HEK293 (cell line): ENCODE data around the gene EPAS1.

Experiments used
- CTCF ChIA-PET: fragments of 350-600 bp; formaldehyde crosslinking; extraction: SDS; loops from one replicate; lab custom pipeline; 2021; ENCODE audit warnings: antibody characterized with exemption; lab: Yijun Ruan, JAX
- POLR2A ChIA-PET: fragments of 300-600 bp; formaldehyde crosslinking; extraction: SDS; loops from one replicate; lab custom pipeline; 2020; ENCODE audit warnings: antibody characterized with exemption, inconsistent platforms; lab: Yijun Ruan, JAX
- H3K27ac ChIP-seq: fragments of 200-500 bp; sonication (Bioruptor generic); 2 replicates; pipeline ENCODE4 v1.5.1; 2014; ENCODE audit warnings: low read depth, low read length, control low read depth, inconsistent platforms; ENCODE audit errors: extremely low read depth
- H3K36me3 ChIP-seq, 2 experiments: fragments of 200-500 bp in 1 of 2; sonication (Bioruptor generic) in 1 of 2; 1 replicate in 1 of 2; 2 replicates in 1 of 2; pipeline ENCODE4 v1.5.1; 2014 to 2017; ENCODE audit warnings: inconsistent platforms in 2 of 2, low read length in 2 of 2; ENCODE audit not compliant: control insufficient read depth in 2 of 2, insufficient read depth in 1 of 2
- H3K4me1 ChIP-seq: fragments of 200-500 bp; sonication (Bioruptor generic); 2 replicates; pipeline ENCODE4 v1.5.1; 2014; ENCODE audit warnings: mild to moderate bottlenecking, low read length, inconsistent platforms; ENCODE audit not compliant: control insufficient read depth, insufficient read depth
- H3K4me3 ChIP-seq: 2 replicates; pipeline ENCODE4 v1.5.1; 2011; ENCODE audit warnings: low read depth, mild to moderate bottlenecking, control low read depth, low read length, moderate library complexity
- H3K9me3 ChIP-seq: fragments of 200-500 bp; sonication (Bioruptor generic); 2 replicates; pipeline ENCODE4 v1.5.1; 2014; ENCODE audit warnings: low read depth, low read length, inconsistent platforms; ENCODE audit not compliant: control insufficient read depth, insufficient read depth
- BCL11A ChIP-seq: fragments of 450-650 bp; formaldehyde crosslinking; IDR thresholded peaks from 2 replicates; pipeline ENCODE4 v1.5.1; 2016; ENCODE audit warnings: low read depth, missing biosample characterization, missing genetic modification characterization
- PATZ1 ChIP-seq: fragments of 450-650 bp; formaldehyde crosslinking; IDR thresholded peaks from 2 replicates; pipeline ENCODE4 v1.5.1; 2016; ENCODE audit warnings: missing biosample characterization, missing genetic modification characterization
- PRDM10 ChIP-seq: fragments of 450-650 bp; formaldehyde crosslinking; IDR thresholded peaks from 2 replicates; pipeline ENCODE4 v1.5.1; 2016; ENCODE audit warnings: missing biosample characterization, missing genetic modification characterization
- YY1 ChIP-seq: fragments of 450-650 bp; formaldehyde crosslinking; IDR thresholded peaks from 2 replicates; pipeline ENCODE4 v1.5.1; 2018; ENCODE audit warnings: missing biosample characterization, missing genetic modification characterization
- ZBTB11 ChIP-seq: fragments of 450-650 bp; formaldehyde crosslinking; conservative IDR thresholded peaks from 2 replicates; pipeline ENCODE4 v1.5.1; 2016; ENCODE audit warnings: low read depth, missing biosample characterization, missing genetic modification characterization
- ZBTB6 ChIP-seq: fragments of 450-650 bp; formaldehyde crosslinking; IDR thresholded peaks from 2 replicates; pipeline ENCODE4 v1.5.1; 2017; ENCODE audit warnings: missing biosample characterization, missing genetic modification characterization
- ZNF157 ChIP-seq: fragments of 450-650 bp; formaldehyde crosslinking; IDR thresholded peaks from 2 replicates; pipeline ENCODE4 v1.5.1; 2016; ENCODE audit warnings: missing biosample characterization, missing genetic modification characterization
- ZNF24 ChIP-seq: fragments of 450-650 bp; formaldehyde crosslinking; IDR thresholded peaks from 2 replicates; pipeline ENCODE4 v1.5.1; 2016; ENCODE audit warnings: missing biosample characterization, missing genetic modification characterization
- ZNF26 ChIP-seq: fragments of 450-650 bp; formaldehyde crosslinking; IDR thresholded peaks from 2 replicates; pipeline ENCODE4 v1.5.1; 2016; ENCODE audit warnings: missing biosample characterization, missing genetic modification characterization
- ZNF292 ChIP-seq: fragments of 450-650 bp; formaldehyde crosslinking; IDR thresholded peaks from 2 replicates; pipeline ENCODE4 v1.5.1; 2016; ENCODE audit warnings: low read depth, missing biosample characterization, missing genetic modification characterization, borderline replicate concordance
- ZNF311 ChIP-seq: fragments of 450-650 bp; formaldehyde crosslinking; IDR thresholded peaks from 2 replicates; pipeline ENCODE4 v1.5.1; 2017; ENCODE audit warnings: missing biosample characterization, missing genetic modification characterization, borderline replicate concordance
- ZNF37A ChIP-seq: fragments of 450-650 bp; IDR thresholded peaks from 2 replicates; pipeline ENCODE4 v1.5.1; 2018; ENCODE audit warnings: missing biosample characterization, missing genetic modification characterization
- ZNF426 ChIP-seq: fragments of 450-650 bp; formaldehyde crosslinking; IDR thresholded peaks from 2 replicates; pipeline ENCODE4 v1.5.1; 2017; ENCODE audit warnings: missing biosample characterization, missing genetic modification characterization, mild to moderate bottlenecking, inconsistent platforms, moderate library complexity
- ZNF433 ChIP-seq: fragments of 450-650 bp; formaldehyde crosslinking; IDR thresholded peaks from 2 replicates; pipeline ENCODE4 v1.5.1; 2016; ENCODE audit warnings: missing biosample characterization, missing genetic modification characterization, low read depth
- ZNF473 ChIP-seq: fragments of 450-650 bp; formaldehyde crosslinking; IDR thresholded peaks from 2 replicates; pipeline ENCODE4 v1.5.1; 2017; ENCODE audit warnings: missing biosample characterization, missing genetic modification characterization
- ZNF510 ChIP-seq: fragments of 450-650 bp; formaldehyde crosslinking; IDR thresholded peaks from 2 replicates; pipeline ENCODE4 v1.5.1; 2018; ENCODE audit warnings: mild to moderate bottlenecking, missing genetic modification characterization, missing biosample characterization; ENCODE audit not compliant: insufficient replicate concordance
- ZNF529 ChIP-seq: fragments of 450-650 bp; formaldehyde crosslinking; IDR thresholded peaks from 2 replicates; pipeline ENCODE4 v1.5.1; 2017; ENCODE audit warnings: missing genetic modification characterization, missing biosample characterization; ENCODE audit not compliant: insufficient replicate concordance
- ZNF571 ChIP-seq: fragments of 450-650 bp; formaldehyde crosslinking; IDR thresholded peaks from 2 replicates; pipeline ENCODE4 v1.5.0; 2017; ENCODE audit warnings: missing biosample characterization, missing genetic modification characterization
- ZNF610 ChIP-seq: fragments of 450-650 bp; formaldehyde crosslinking; IDR thresholded peaks from 2 replicates; pipeline ENCODE4 v1.5.1; 2016; ENCODE audit warnings: missing biosample characterization, missing genetic modification characterization, borderline replicate concordance
- ZNF639 ChIP-seq: fragments of 450-650 bp; formaldehyde crosslinking; IDR thresholded peaks from 2 replicates; pipeline ENCODE4 v1.5.1; 2016; ENCODE audit warnings: missing biosample characterization, missing genetic modification characterization

Gene EPAS1

GRCh38 chr2:46352621-46353020, 55.4 kb downstream of the EPAS1 start (continued):
- TF ChIP-seq ZNF426 (tag by site-specific recombination) (no peak), ZNF510 (no peak), ZNF610 (tag by site-specific recombination) (no peak)

- no peaks in the 10 kb centered on the region for H3K4me1 ChIP-seq
- H3K27ac ChIP-seq = no peak overlapping the region
- ChIA-PET CTCF (interaction anchor here (0.6 to 0.8 kb wide), 2 partner anchors 12 to 290 kb away, joined by 3 read pairs; no protein-coding TSS in a partner anchor), POLR2A (no interaction called here)
- H3K4me3 ChIP-seq = no peak overlapping the region
- no peaks in the 10 kb centered on the region for H3K9me3 ChIP-seq
- H3K36me3 ChIP-seq = peaks cover 0 to 50% of the 10 kb centered on the region in 2 experiments; a peak in 1 of 3 replicates
- TF ChIP-seq ZNF426 (tag by site-specific recombination) (no peak), ZNF292 (tag by site-specific recombination) (no peak), ZNF26 (tag by site-specific recombination) (no peak), ZNF571 (no peak), ZNF639 (no peak), ZNF529 (tag by site-specific recombination) (no peak), ZBTB11 (no peak), ZBTB6 (tag by site-specific recombination) (no peak), ZNF37A (tag by site-specific recombination) (no peak), ZNF24 (tag by site-specific recombination) (no peak), PATZ1 (tag by site-specific recombination) (no peak), ZNF157 (tag by site-specific recombination) (no peak), PRDM10 (tag by site-specific recombination) (no peak), ZNF311 (tag by site-specific recombination) (no peak), ZNF433 (no peak), BCL11A (tag by site-specific recombination) (no peak), ZNF473 (no peak), YY1 (tag by site-specific recombination) (no peak)
- TF ChIP-seq, all 188 proteins: peak for 0
These were observed 56.3 kb downstream of the EPAS1 start for GRCh38 chr2:46353509-46353908.
